HepG2 (cell line): ENCODE data around the gene ARMC5. TPM values are rescaled to one million over a fixed set of nuclear protein-coding genes. Genes with fewer than 3 reads are reported as not detected.

Source experiments
- ATF7 ChIP-seq, 2 experiments: fragments of 450-650 bp in 1 of 2; sonication (generic) in 1 of 2; formaldehyde crosslinking in 1 of 2; IDR thresholded peaks; 2 replicates each; pipeline versions ENCODE4 v1.4.0 to v1.6.1; 2016 to 2020; ENCODE audit warnings: antibody characterized with exemption in 1 of 2, mild to moderate bottlenecking in 1 of 2, missing genetic modification reagents in 1 of 2
- CBX5 ChIP-seq: sonication (generic); formaldehyde crosslinking; IDR thresholded peaks from 2 replicates; pipeline ENCODE4 v1.4.0; 2020; ENCODE audit warnings: missing genetic modification reagents, borderline replicate concordance
- GLMP ChIP-seq: sonication (generic); formaldehyde crosslinking; IDR thresholded peaks from 2 replicates; pipeline ENCODE4 v1.9.0; 2021; ENCODE audit warnings: missing genetic modification reagents, mild to moderate bottlenecking, borderline replicate concordance
- JARID2 ChIP-seq: sonication (generic); formaldehyde crosslinking; IDR thresholded peaks from 2 replicates; pipeline ENCODE4 v1.8.1; 2023; ENCODE audit warnings: missing genetic modification reagents, inconsistent platforms; ENCODE audit not compliant: insufficient replicate concordance
- MBNL3 ChIP-seq: fragments of 250-450 bp; sonication (Bioruptor Pico); conservative IDR thresholded peaks from 2 replicates; pipeline ENCODE4 v1.8.0; 2022; ENCODE audit warnings: mild to moderate bottlenecking, inconsistent platforms
- NFKB2 ChIP-seq: sonication (generic); formaldehyde crosslinking; IDR thresholded peaks from 2 replicates; pipeline ENCODE4 v1.4.0; 2020; ENCODE audit warnings: missing genetic modification reagents, borderline replicate concordance
- PAF1 ChIP-seq: IDR thresholded peaks from 2 replicates; pipeline ENCODE4 v1.6.1; 2016; ENCODE audit warnings: missing genetic modification reagents, missing compliant biosample characterization
- RFX1 ChIP-seq: fragments of 450-650 bp; IDR thresholded peaks from 2 replicates; pipeline ENCODE4 v1.6.1; 2017
- THAP7 ChIP-seq: sonication (generic); formaldehyde crosslinking; IDR thresholded peaks from 2 replicates; pipeline ENCODE4 v1.8.1; 2023; ENCODE audit warnings: mild to moderate bottlenecking, missing genetic modification reagents
- ZBTB40 ChIP-seq, 2 experiments: fragments of 450-650 bp in 1 of 2; sonication (generic) in 1 of 2; formaldehyde crosslinking in 1 of 2; IDR thresholded peaks; 2 replicates each; pipeline versions ENCODE4 v1.6.1 to v1.8.0; 2016 to 2022; ENCODE audit warnings: antibody characterized with exemption in 1 of 2, mild to moderate bottlenecking in 1 of 2, missing genetic modification reagents in 1 of 2
- ZNF280B ChIP-seq: sonication (generic); formaldehyde crosslinking; IDR thresholded peaks from 2 replicates; pipeline ENCODE4 v1.5.0; 2020; ENCODE audit warnings: missing genetic modification reagents, mild to moderate bottlenecking, borderline replicate concordance
- ZNF558 ChIP-seq: sonication (generic); formaldehyde crosslinking; IDR thresholded peaks from 2 replicates; pipeline ENCODE4 v1.9.0; 2022; ENCODE audit warnings: mild to moderate bottlenecking, missing genetic modification reagents, borderline replicate concordance
- ZNF770 ChIP-seq: sonication (generic); formaldehyde crosslinking; IDR thresholded peaks from 2 replicates; pipeline ENCODE4 v1.5.0; 2020; ENCODE audit warnings: mild to moderate bottlenecking, missing genetic modification reagents
- polyA plus RNA-seq, 8 experiments: library from polyadenylated mRNA; depleted of rRNA in 3 of 8; stranded (reverse) in 7 of 8; unstranded in 1 of 8; fragments of >200 nt; fragmentation: Illumina TruSeq in 4 of 8; extraction: Trizol in 4 of 8; gene quantifications; 2 replicates each; pipeline versions ENCODE4 v1.2.1 to v1.2.3, GENCODE V29; 2011 to 2016; ENCODE audit warnings: low read depth in 4 of 8, missing spikeins in 1 of 8, mixed read lengths in 1 of 8; ENCODE audit not compliant: insufficient read depth in 1 of 8
- total RNA-seq, 5 experiments: library from RNA; depleted of rRNA; stranded (reverse); fragments of >200 nt; fragmentation: Illumina TruSeq; extraction: Trizol; gene quantifications; 2 replicates each; pipeline ENCODE4 v1.2.3, GENCODE V29; 2016; ENCODE audit warnings: low read depth in 1 of 5

ARMC5 gene
- total and polyA plus RNA-seq, 2 of the 13 experiments (the other 11 are each of a cell fraction or from before 2014, with no cell fraction given), result 10.8 to 22.3 TPM

GRCh38 chr16:31484491-31485171 lies 25.3 kb downstream of the ARMC5 start (continued):
- no peak; the same call in 1 of the 2 replicates for TF ChIP-seq ZNF558 (CRISPR knock-in tag)
- TF ChIP-seq MBNL3 (CRISPR knock-in tag), result no peak
- peak; percentile 50; the same call in 1 of the 2 replicates for TF ChIP-seq NFKB2
- TF ChIP-seq ZNF280B (CRISPR knock-in tag), result peak; percentile 79; the same call in 1 of the 2 replicates
- no peak for TF ChIP-seq ZNF770
- no peak for TF ChIP-seq GLMP (CRISPR knock-in tag)
- no peak for TF ChIP-seq ZBTB40 (IDR thresholded peaks at IDR 0.05)
- TF ChIP-seq ZBTB40 (CRISPR knock-in tag; IDR thresholded peaks at IDR 0.05), result no peak
- no peak for TF ChIP-seq THAP7
- no peak for TF ChIP-seq JARID2 (CRISPR knock-in tag)
- TF ChIP-seq RFX1, result no peak
- no peak for TF ChIP-seq ATF7 (IDR thresholded peaks at IDR 0.05)
- no peak for TF ChIP-seq ATF7 (CRISPR knock-in tag; IDR thresholded peaks at IDR 0.05)
- TF ChIP-seq PAF1 (CRISPR knock-in tag), result no peak
- no peak for TF ChIP-seq CBX5 (CRISPR knock-in tag)
